Endothelial cell (in vitro differentiated cells): Measurements from ENCODE around the gene ANAPC5. TPM values are rescaled to one million over a fixed set of nuclear protein-coding genes. Genes with fewer than 3 reads are reported as not detected.

Source experiments
- DNase-seq: peaks from one replicate; pipeline ENCODE4 v3.0.0; 2021; ENCODE audit warnings: low spot score
- H3K27ac Mint-ChIP-seq: one replicate; pipeline ENCODE4 v1.8.0; 2021; ENCODE audit warnings: mixed read lengths, inconsistent platforms; ENCODE audit not compliant: unreplicated experiment
- H3K27me3 Mint-ChIP-seq: one replicate; pipeline ENCODE4 v1.8.0; 2021; ENCODE audit warnings: mild to moderate bottlenecking, moderate library complexity, mixed read lengths, inconsistent platforms; ENCODE audit not compliant: unreplicated experiment
- H3K36me3 Mint-ChIP-seq: one replicate; pipeline ENCODE4 v1.8.0; 2021; ENCODE audit warnings: mild to moderate bottlenecking, low read depth, mixed read lengths, inconsistent platforms; ENCODE audit not compliant: unreplicated experiment
- H3K4me1 Mint-ChIP-seq: one replicate; pipeline ENCODE4 v1.8.0; 2021; ENCODE audit warnings: mild to moderate bottlenecking, mixed read lengths, inconsistent platforms; ENCODE audit not compliant: unreplicated experiment
- H3K4me3 Mint-ChIP-seq: one replicate; pipeline ENCODE4 v1.8.0; 2021; ENCODE audit warnings: mild to moderate bottlenecking, mixed read lengths, inconsistent platforms; ENCODE audit not compliant: unreplicated experiment
- H3K9me3 Mint-ChIP-seq: one replicate; pipeline ENCODE4 v1.8.0; 2021; ENCODE audit warnings: mixed read lengths, inconsistent platforms; ENCODE audit not compliant: unreplicated experiment
- CTCF ChIP-seq: fragments of 200-600 bp; sonication (generic); IDR thresholded peaks from one replicate; pipeline ENCODE4 v1.5.0; 2021; ENCODE audit warnings: antibody characterized with exemption; ENCODE audit not compliant: unreplicated experiment
- total RNA-seq: library from RNA; stranded (reverse); fragmentation: NEBNext Ultra II Directional; extraction: Animal tissue kit (Norgen Biotek cat#: 25700); gene quantifications from one replicate; pipeline ENCODE4 v1.2.1, GENCODE V29; 2021; ENCODE audit not compliant: unreplicated experiment

Gene ANAPC5
- total RNA-seq, 1 donor from 2014 or later = 68.7 TPM

GRCh38 chr12:121290410-121290809, 61.8 kb downstream of the ANAPC5 start:
- Mint-ChIP-seq H3K9me3 (no peaks in the 10 kb centered on the region), H3K27me3 (peaks cover 4% of the 10 kb centered on the region), H3K27ac (no peak overlapping the region), H3K4me3 (no peak overlapping the region), H3K36me3 (peaks cover 10% of the 10 kb centered on the region), H3K4me1 (peaks cover 8% of the 10 kb centered on the region)
- TF ChIP-seq CTCF = no peak
- DNase-seq = no peak

- no peaks in the 10 kb centered on the region for H3K9me3 Mint-ChIP-seq
- no peak for DNase-seq
- H3K27me3 Mint-ChIP-seq = peaks cover 1% of the 10 kb centered on the region
- H3K27ac Mint-ChIP-seq = no peak overlapping the region
- peaks cover 5% of the 10 kb centered on the region for H3K4me1 Mint-ChIP-seq
- TF ChIP-seq CTCF = no peak
- peaks cover 10% of the 10 kb centered on the region for H3K36me3 Mint-ChIP-seq
- no peak overlapping the region for H3K4me3 Mint-ChIP-seq
These were observed 62.2 kb downstream of the ANAPC5 start for GRCh38 chr12:121289962-121290361.

DNA sequence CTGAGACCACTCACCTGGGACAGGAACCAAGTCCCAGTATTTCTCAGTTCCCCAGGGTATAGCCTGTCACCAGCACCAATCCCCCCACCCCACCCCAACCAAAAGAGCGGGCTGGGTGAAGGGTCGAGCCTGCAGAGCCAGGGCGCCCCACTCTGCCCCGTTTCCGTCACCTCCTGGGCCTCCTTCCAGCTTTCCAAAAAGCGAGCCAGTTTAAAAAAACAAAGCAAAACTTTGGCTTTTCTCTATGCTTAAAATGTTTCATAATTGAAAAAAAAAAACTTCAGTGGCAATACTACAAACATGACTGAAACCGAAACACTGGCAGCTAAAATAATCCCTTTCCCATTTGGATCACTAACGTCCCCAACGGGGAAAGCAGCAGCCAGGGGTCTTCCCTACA, 63.2 kb downstream of the ANAPC5 start:
- TF ChIP-seq CTCF = no peak
- Mint-ChIP-seq H3K9me3 (no peaks in the 10 kb centered on the region), H3K27ac (no peak overlapping the region), H3K27me3 (peaks cover 1% of the 10 kb centered on the region), H3K36me3 (peaks cover 10% of the 10 kb centered on the region), H3K4me1 (peaks cover 5% of the 10 kb centered on the region), H3K4me3 (no peak overlapping the region)
- no peak for DNase-seq

DNA sequence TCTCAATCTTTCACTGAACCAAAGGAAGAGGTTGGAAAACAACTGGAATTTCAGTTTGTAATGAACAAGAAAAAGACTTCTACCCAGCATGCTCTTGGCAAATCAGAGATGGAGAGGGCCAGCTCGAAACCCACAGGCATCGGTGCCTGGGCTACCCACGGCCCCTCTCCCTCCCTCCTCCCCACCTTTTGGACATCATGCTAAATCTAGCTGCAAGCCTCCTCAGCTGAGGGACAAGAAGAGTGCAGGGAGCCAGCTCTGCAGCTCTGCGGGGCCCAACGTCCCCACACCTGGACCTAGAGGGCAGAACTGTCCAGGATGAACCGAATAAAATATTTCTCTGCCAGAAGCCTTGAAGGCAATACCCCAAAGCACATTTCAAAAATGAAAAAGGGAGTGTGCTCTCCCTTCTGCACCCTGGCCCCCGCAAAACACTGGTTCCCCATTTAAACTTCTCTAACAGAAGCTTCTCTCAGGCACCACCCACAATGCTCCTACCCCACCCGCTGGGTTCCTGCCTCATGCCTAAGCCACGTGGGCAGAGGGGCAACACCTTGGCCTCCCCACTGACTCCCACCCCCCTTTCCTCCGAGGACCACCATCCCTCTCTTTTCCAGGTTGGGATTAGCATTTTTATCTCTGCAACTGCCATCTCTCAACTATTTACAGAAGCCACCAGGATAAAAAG, 63.9 kb downstream of the ANAPC5 start:
- Mint-ChIP-seq H3K27ac (no peak overlapping the region), H3K36me3 (peaks cover 10% of the 10 kb centered on the region), H3K9me3 (no peaks in the 10 kb centered on the region), H3K4me1 (peaks cover 5% of the 10 kb centered on the region), H3K4me3 (no peak overlapping the region), H3K27me3 (peaks cover 1% of the 10 kb centered on the region)
- no peak for TF ChIP-seq CTCF
- no peak for DNase-seq

- Mint-ChIP-seq H3K36me3 (peaks cover 10% of the 10 kb centered on the region), H3K4me1 (peaks cover 7% of the 10 kb centered on the region), H3K9me3 (no peaks in the 10 kb centered on the region), H3K4me3 (no peak overlapping the region), H3K27me3 (peaks cover 1% of the 10 kb centered on the region), H3K27ac (no peak overlapping the region)
- DNase-seq = no peak
- no peak for TF ChIP-seq CTCF
These were observed 64.8 kb downstream of the ANAPC5 start for GRCh38 chr12:121287267-121287954.
